Jurkat, Clone E6-1 (cell line): ENCODE results near the gene FBXW12.

Experiments used
- DNase-seq: peaks from one replicate; pipeline ENCODE4 v3.0.0-alpha.2; 2011; ENCODE audit warnings: low read depth, low spot score
- H3K4me3 ChIP-seq: 2 replicates; pipeline ENCODE4 v1.5.1; 2011; ENCODE audit warnings: mild to moderate bottlenecking, low read length, control low read depth, moderate library complexity

Gene FBXW12

GRCh38 chr3:48405343-48405881 is 33.4 kb downstream of the FBXW12 start:
- no peak overlapping the region for H3K4me3 ChIP-seq
- DNase-seq = no peak

- no peak overlapping the region for H3K4me3 ChIP-seq
- DNase-seq = no peak
Observed at GRCh38 chr3:48405971-48406370, 34.0 kb downstream of the FBXW12 start.

GRCh38 chr3:48406443-48407431 is 34.7 kb downstream of the FBXW12 start:
- no peak overlapping the region for H3K4me3 ChIP-seq
- DNase-seq = no peak

GRCh38 chr3:48407542-48408099 is 35.6 kb downstream of the FBXW12 start:
- DNase-seq = no peak
- no peak overlapping the region for H3K4me3 ChIP-seq

GRCh38 chr3:48408823-48409281 is 36.8 kb downstream of the FBXW12 start:
- no peak overlapping the region for H3K4me3 ChIP-seq
- no peak for DNase-seq

GRCh38 chr3:48409291-48410201 is 37.5 kb downstream of the FBXW12 start:
- H3K4me3 ChIP-seq = no peak overlapping the region
- DNase-seq = no peak

- no peak overlapping the region for H3K4me3 ChIP-seq
- DNase-seq = no peak
Observed at GRCh38 chr3:48410205-48411040, 38.4 kb downstream of the FBXW12 start.

GRCh38 chr3:48411041-48411588 is 39.1 kb downstream of the FBXW12 start:
- no peak overlapping the region for H3K4me3 ChIP-seq

GRCh38 chr3:48411606-48412374 is 39.8 kb downstream of the FBXW12 start:
- no peak overlapping the region for H3K4me3 ChIP-seq
- DNase-seq = no peak

More at GRCh38 chr3:48411041-48411588, 39.1 kb downstream of the FBXW12 start:
- no peak for DNase-seq

- no peak overlapping the region for H3K4me3 ChIP-seq
- DNase-seq = no peak
Observed at GRCh38 chr3:48412375-48413001, 40.5 kb downstream of the FBXW12 start.

- no peak for DNase-seq
- no peak overlapping the region for H3K4me3 ChIP-seq
Observed at GRCh38 chr3:48413086-48413485, 41.1 kb downstream of the FBXW12 start.

- no peak for DNase-seq
- no peak overlapping the region for H3K4me3 ChIP-seq
Observed at GRCh38 chr3:48413611-48414010, 41.6 kb downstream of the FBXW12 start.

- no peak for DNase-seq
- no peak overlapping the region for H3K4me3 ChIP-seq
Observed at GRCh38 chr3:48414376-48415250, 42.6 kb downstream of the FBXW12 start.

GRCh38 chr3:48415251-48415953 is 43.4 kb downstream of the FBXW12 start:
- H3K4me3 ChIP-seq = no peak overlapping the region
- DNase-seq = no peak

- DNase-seq = no peak
- no peak overlapping the region for H3K4me3 ChIP-seq
Observed at GRCh38 chr3:48416091-48416505, 44.1 kb downstream of the FBXW12 start.
